Immature natural killer cell (primary cell): ENCODE data around the gene PADI2. TPM values are rescaled to one million over a fixed set of nuclear protein-coding genes. Genes with fewer than 3 reads are reported as not detected.

Experiments
- DNase-seq, 3 donors: peaks; one replicate each; pipeline ENCODE4 v3.0.0; 2022; ENCODE audit warnings: mixed read lengths in 1 of 3
- H3K27ac Mint-ChIP-seq, 6 donors: one replicate each; pipeline ENCODE4 v1.8.0; 2020; ENCODE audit warnings: mixed read lengths in 6 of 6, mild to moderate bottlenecking in 5 of 6, inconsistent platforms in 4 of 6, moderate library complexity in 3 of 6
- H3K27me3 Mint-ChIP-seq, 3 donors: one replicate each; pipeline ENCODE4 v1.8.0; 2020 to 2021; ENCODE audit warnings: low read depth in 3 of 3, mild to moderate bottlenecking in 3 of 3, mixed read lengths in 3 of 3, moderate library complexity in 3 of 3, inconsistent platforms in 1 of 3
- H3K36me3 Mint-ChIP-seq, 3 donors: one replicate each; pipeline ENCODE4 v1.8.0; 2020; ENCODE audit warnings: mixed read lengths in 3 of 3, inconsistent platforms in 2 of 3, mild to moderate bottlenecking in 2 of 3
- H3K4me1 Mint-ChIP-seq, 2 donors: one replicate each; pipeline ENCODE4 v1.8.0; 2020; ENCODE audit warnings: inconsistent platforms in 2 of 2, mild to moderate bottlenecking in 2 of 2, mixed read lengths in 2 of 2, moderate library complexity in 1 of 2
- H3K4me3 Mint-ChIP-seq, 5 donors: one replicate each; pipeline ENCODE4 v1.8.0; 2020; ENCODE audit warnings: mild to moderate bottlenecking in 5 of 5, mixed read lengths in 5 of 5, inconsistent platforms in 3 of 5, moderate library complexity in 3 of 5
- H3K9me3 Mint-ChIP-seq, 6 donors: one replicate each; pipeline ENCODE4 v1.8.0; 2020; ENCODE audit warnings: mild to moderate bottlenecking in 6 of 6, mixed read lengths in 6 of 6, inconsistent platforms in 4 of 6, moderate library complexity in 3 of 6
- polyA plus RNA-seq, 3 donors: library from polyadenylated mRNA; unstranded; fragments of 300-500 nt; fragmentation: Illumina TruSeq; gene quantifications; one replicate each; pipeline ENCODE4 v1.2.3, GENCODE V29; 2021

The PADI2 gene
- polyA plus RNA-seq, 3 donors from 2014 or later, result 0.15 to 1.6 (median 0.20) TPM

DNA sequence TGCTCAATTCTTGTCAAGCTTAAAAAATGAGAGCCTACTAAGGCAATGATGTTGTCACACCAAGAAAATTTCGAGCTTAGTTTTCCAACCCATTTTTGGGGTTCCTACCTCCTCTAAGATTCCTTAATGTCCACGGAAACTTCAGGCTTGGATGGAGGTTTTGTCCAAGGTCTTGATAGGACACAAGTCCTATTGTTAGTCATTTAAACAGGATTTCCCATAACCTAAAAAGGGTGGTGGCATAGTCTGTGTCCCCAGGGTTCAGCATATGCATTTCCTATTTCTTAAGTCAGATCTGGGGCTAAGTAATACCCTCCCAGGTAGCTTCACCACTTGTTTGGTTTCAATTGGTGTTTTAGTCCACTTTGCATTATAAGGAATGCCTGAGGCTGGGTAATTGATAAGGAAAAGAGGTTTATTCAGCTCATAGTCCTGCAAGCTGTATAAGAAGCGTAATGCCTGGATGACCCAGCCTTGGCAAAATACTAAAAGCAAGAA lies 10.9 kb upstream of the PADI2 start:
- no peak for DNase-seq
- H3K4me3 Mint-ChIP-seq, result no peak overlapping the region
- no peaks in the 10 kb centered on the region for H3K36me3 Mint-ChIP-seq
- H3K27me3 Mint-ChIP-seq, result peaks cover 1 to 3% (median 2%) of the 10 kb centered on the region in 3 donors
- peaks cover 0 to 3% of the 10 kb centered on the region in 2 donors for H3K4me1 Mint-ChIP-seq
- H3K9me3 Mint-ChIP-seq, result no peaks in the 10 kb centered on the region
- H3K27ac Mint-ChIP-seq, result no peak overlapping the region

DNA sequence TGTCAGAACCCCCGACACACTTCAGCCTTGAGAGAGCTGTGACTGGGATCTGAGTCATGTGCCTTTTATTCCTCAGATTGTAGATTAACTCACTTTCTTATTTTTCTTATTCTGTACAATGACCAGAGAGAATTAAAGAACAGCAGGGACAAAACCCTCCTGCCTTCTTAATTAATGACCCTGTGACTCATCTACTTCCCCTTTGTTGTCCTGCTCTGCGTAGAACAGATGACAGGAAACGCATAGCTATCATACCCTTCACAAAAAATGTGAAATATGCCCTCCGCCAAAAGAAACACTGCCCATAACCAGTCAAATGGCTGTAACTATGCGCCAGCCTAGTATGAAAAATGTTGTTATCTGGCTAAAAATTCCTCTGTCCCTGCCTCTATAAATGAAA lies 9.1 kb upstream of the PADI2 start:
- Mint-ChIP-seq H3K4me1 (peaks cover 0 to 3% of the 10 kb centered on the region in 2 donors), H3K9me3 (no peaks in the 10 kb centered on the region), H3K27ac (peak overlapping the region in 1 of 6 donors; percentile 12)

DNA sequence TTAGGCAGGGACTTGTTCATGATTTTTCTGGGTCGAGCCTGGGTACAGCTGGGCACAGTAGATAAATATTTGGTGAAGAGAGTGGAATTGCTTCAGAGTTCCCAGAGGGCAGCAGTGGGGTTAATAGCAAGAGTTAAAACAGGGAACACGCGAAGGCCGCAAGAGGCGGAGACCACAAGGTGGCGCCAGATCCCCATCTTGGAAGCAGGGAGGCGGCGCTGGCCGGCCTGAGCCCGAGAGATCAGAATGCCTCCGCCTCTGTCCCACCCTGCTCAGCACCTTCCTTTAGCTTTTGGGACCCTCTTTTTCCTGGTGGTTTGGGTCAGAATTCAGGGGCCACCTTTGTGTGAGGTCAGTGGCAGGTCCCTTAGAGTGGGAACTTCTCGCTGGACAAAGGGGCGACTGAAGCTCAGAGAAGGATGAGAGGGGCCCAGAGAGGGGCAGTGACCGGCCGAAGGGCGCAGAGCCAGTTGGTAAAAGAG lies 6.5 kb upstream of the PADI2 start:
- no peaks in the 10 kb centered on the region for H3K9me3 Mint-ChIP-seq
- no peaks in the 10 kb centered on the region for H3K36me3 Mint-ChIP-seq
- peaks cover 0 to 3% of the 10 kb centered on the region in 2 donors for H3K4me1 Mint-ChIP-seq
- H3K27ac Mint-ChIP-seq, result no peak overlapping the region
- peaks cover 1 to 5% (median 2%) of the 10 kb centered on the region in 3 donors for H3K27me3 Mint-ChIP-seq
- DNase-seq, result peak; percentile 64 to 70 (median 67)
- H3K4me3 Mint-ChIP-seq, result no peak overlapping the region

More for the DNA sequence above, 9.1 kb upstream of the PADI2 start:
- no peaks in the 10 kb centered on the region for H3K36me3 Mint-ChIP-seq
- H3K27me3 Mint-ChIP-seq, result peaks cover 1 to 5% (median 3%) of the 10 kb centered on the region in 3 donors
- H3K4me3 Mint-ChIP-seq, result no peak overlapping the region
- no peak for DNase-seq

GRCh38 chr1:17123196-17124045 lies 4.2 kb upstream of the PADI2 start:
- Mint-ChIP-seq H3K27me3 (peaks cover 3 to 9% (median 8%) of the 10 kb centered on the region in 3 donors), H3K9me3 (no peaks in the 10 kb centered on the region), H3K36me3 (no peaks in the 10 kb centered on the region), H3K27ac (no peak overlapping the region), H3K4me3 (no peak overlapping the region), H3K4me1 (peaks cover 0 to 9% of the 10 kb centered on the region in 2 donors)
- DNase-seq, result no peak

DNA sequence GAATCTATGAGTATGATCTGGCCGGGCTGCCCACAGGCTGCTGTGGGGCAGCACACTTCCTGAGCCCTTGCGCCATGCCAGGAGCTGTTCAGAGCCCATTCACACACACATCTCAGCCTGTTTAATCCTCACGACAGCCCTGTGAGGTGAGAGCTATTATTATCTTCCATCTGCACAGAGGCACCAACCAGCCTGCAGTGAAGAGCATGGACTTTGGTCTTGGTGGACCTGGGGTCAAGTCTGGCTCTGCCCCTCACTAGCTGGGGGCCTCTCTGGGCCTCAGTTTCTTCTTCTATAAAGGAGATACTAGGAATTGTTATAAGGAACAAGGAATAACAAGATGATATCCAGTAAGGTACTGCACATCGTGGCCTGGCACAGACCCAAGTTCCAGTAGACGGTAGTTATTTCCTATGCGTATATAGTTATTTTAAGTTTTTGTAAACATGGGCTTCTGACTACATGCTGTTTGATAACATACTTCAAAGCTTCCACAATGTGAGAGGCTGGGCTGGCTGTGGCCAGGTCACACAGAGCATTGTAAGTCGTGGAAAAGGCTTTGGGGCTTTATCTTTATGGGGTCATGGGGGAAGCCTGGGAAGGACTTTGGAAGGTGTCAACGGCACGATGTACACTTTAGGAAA lies 3.4 kb upstream of the PADI2 start:
- Mint-ChIP-seq H3K9me3 (no peaks in the 10 kb centered on the region), H3K4me1 (peaks cover 0 to 9% of the 10 kb centered on the region in 2 donors), H3K27ac (no peak overlapping the region), H3K4me3 (no peak overlapping the region), H3K27me3 (peaks cover 9% of the 10 kb centered on the region in 3 donors), H3K36me3 (no peaks in the 10 kb centered on the region)
- no peak for DNase-seq

DNA sequence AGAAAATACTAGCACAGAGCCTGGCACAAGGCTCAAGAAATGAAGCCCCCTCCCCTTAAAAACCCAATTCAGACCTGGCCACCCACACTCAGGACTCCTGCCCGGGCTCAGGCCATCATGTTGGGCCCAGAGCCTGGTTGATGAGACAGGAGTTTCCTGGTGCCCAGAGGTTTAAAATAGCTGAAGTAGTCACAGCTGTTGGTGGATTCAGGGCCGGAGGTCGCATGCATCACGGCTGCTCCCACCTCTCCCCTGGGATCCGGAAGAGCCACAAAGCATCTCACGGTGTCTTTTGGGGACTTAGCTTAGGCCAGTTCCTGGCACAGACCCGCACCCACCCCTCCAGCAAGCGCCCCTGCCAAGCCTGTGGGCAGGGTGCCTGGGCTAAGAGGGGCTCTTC lies 2.6 kb upstream of the PADI2 start:
- no peaks in the 10 kb centered on the region for H3K36me3 Mint-ChIP-seq
- H3K27ac Mint-ChIP-seq, result no peak overlapping the region
- H3K4me1 Mint-ChIP-seq, result peaks cover 0 to 9% of the 10 kb centered on the region in 2 donors
- peaks cover 9 to 10% (median 9%) of the 10 kb centered on the region in 3 donors for H3K27me3 Mint-ChIP-seq
- no peaks in the 10 kb centered on the region for H3K9me3 Mint-ChIP-seq
- no peak overlapping the region for H3K4me3 Mint-ChIP-seq
- no peak for DNase-seq

DNA sequence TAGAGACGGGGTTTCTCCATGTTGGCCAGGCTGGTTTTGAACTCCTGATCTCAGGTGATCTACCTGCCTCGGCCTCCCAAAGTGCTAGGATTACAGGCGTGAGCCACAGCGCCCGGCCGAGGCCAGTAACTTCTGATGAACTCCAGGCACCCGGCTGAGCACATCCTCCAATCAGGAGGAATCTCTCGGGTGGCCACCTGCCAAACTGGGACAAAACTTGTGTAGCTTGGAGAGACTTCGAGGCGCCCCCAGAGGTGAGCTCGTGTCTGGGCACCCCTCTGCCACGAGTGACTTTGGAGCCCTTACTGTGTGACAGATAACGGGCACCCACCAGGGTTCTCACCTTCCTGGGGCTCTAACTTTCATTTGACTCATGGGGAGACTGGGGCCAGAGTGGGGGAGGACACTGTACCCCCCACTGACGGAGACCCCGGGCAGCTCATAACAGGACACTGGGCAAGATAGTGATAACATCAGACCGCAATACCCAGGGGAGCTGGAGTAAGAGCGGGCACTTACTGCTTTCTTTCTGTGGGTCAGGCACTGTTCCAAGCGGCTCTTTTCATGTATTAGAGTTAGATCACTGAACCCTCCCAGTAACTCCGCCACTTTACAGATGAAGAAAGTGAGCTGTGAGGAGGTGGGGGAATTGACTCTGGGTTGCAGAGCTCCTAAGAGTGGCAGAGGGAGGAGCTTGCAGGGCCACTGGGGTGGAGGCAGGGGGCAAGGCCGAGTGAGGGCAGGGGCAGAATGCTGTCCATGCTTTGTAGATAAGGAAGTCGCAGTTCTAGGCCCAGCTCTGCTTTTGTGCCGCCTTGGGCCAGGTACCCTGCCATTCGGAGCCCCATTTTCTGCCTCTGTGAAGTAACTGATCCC lies 1.9 kb upstream of the PADI2 start:
- Mint-ChIP-seq H3K4me3 (no peak overlapping the region), H3K27ac (no peak overlapping the region), H3K36me3 (no peaks in the 10 kb centered on the region), H3K9me3 (no peaks in the 10 kb centered on the region), H3K27me3 (peaks cover 7 to 14% (median 9%) of the 10 kb centered on the region in 3 donors), H3K4me1 (peaks cover 0 to 9% of the 10 kb centered on the region in 2 donors)
- DNase-seq, result no peak

GRCh38 chr1:17120481-17120877 lies 1.2 kb upstream of the PADI2 start:
- H3K27me3 Mint-ChIP-seq, result peaks cover 12 to 13% (median 12%) of the 10 kb centered on the region in 3 donors
- H3K4me1 Mint-ChIP-seq, result peaks cover 0 to 6% of the 10 kb centered on the region in 2 donors
- no peaks in the 10 kb centered on the region for H3K36me3 Mint-ChIP-seq
- no peak overlapping the region for H3K4me3 Mint-ChIP-seq
- H3K9me3 Mint-ChIP-seq, result no peaks in the 10 kb centered on the region
- no peak for DNase-seq
- H3K27ac Mint-ChIP-seq, result no peak overlapping the region

GRCh38 chr1:17119773-17120480 lies 676 bp upstream of the PADI2 start:
- Mint-ChIP-seq H3K27me3 (peaks cover 12 to 13% (median 12%) of the 10 kb centered on the region in 3 donors), H3K9me3 (no peaks in the 10 kb centered on the region), H3K4me1 (peaks cover 0 to 6% of the 10 kb centered on the region in 2 donors), H3K4me3 (peak overlapping the region in 1 of 5 donors; percentile 52), H3K36me3 (no peaks in the 10 kb centered on the region), H3K27ac (no peak overlapping the region)
- DNase-seq, result no peak

DNA sequence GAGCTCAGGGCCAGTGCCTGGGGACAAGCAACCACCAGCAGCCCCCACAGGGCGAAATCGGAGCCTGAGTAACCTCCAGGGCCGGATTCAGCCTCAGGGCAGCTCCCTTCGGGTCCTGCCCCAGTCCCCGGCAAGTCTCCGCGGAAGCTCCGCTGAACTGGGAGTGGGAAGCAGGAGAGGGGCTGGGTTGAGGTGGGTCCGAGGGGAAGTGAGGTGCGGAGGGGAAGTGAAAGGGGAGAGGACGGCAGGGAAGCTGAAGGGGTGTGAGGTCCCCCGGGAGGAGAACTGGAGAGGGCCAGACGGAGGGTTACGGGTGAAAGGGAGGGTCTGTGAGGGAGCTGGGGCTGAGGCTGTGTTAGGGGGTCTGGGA lies 560 bp downstream of the PADI2 start:
- peaks cover 12 to 14% (median 13%) of the 10 kb centered on the region in 3 donors for H3K27me3 Mint-ChIP-seq
- DNase-seq, result no peak
- H3K4me3 Mint-ChIP-seq, result peak overlapping the region in 1 of 5 donors; percentile 42
- no peaks in the 10 kb centered on the region for H3K9me3 Mint-ChIP-seq
- no peaks in the 10 kb centered on the region for H3K36me3 Mint-ChIP-seq
- peaks cover 0 to 6% of the 10 kb centered on the region in 2 donors for H3K4me1 Mint-ChIP-seq
- H3K27ac Mint-ChIP-seq, result no peak overlapping the region

GRCh38 chr1:17118268-17118667 lies 983 bp downstream of the PADI2 start:
- no peak for DNase-seq
- H3K4me1 Mint-ChIP-seq, result peaks cover 0 to 6% of the 10 kb centered on the region in 2 donors
- no peaks in the 10 kb centered on the region for H3K9me3 Mint-ChIP-seq
- H3K4me3 Mint-ChIP-seq, result peak overlapping the region in 2 of 5 donors; percentile 23 to 42
- H3K27ac Mint-ChIP-seq, result no peak overlapping the region
- H3K36me3 Mint-ChIP-seq, result no peaks in the 10 kb centered on the region
- peaks cover 9 to 14% (median 12%) of the 10 kb centered on the region in 3 donors for H3K27me3 Mint-ChIP-seq

GRCh38 chr1:17117451-17118265 lies 1.6 kb downstream of the PADI2 start:
- Mint-ChIP-seq H3K27me3 (peaks cover 12 to 14% (median 12%) of the 10 kb centered on the region in 3 donors), H3K27ac (no peak overlapping the region), H3K4me1 (peaks cover 0 to 6% of the 10 kb centered on the region in 2 donors), H3K9me3 (no peaks in the 10 kb centered on the region), H3K4me3 (peak overlapping the region in 1 of 5 donors; percentile 23), H3K36me3 (no peaks in the 10 kb centered on the region)
- DNase-seq, result no peak
